GM19035 (cell line): Measurements from ENCODE around the gene TANC2.
A peak's percentile ranks its signal among the peaks of the same experiment; 100 is the strongest.
"Not testable (repeated sequence)": the region's sequence is repeated elsewhere in the genome, so short reads cannot be mapped to it uniquely, and the experiment has no call there.

Source experiments
- ATAC-seq: cut with Tn5 transposase; IDR thresholded peaks from one replicate; pipeline ENCODE4 v1.9.1; 2021; ENCODE audit not compliant: unreplicated experiment

Gene TANC2

GRCh38 chr17:62963296-62963695 is 2.7 kb upstream of the TANC2 start:
- ATAC-seq = no peak

- ATAC-seq = no peak
Observed at GRCh38 chr17:62964506-62964905, 1.5 kb upstream of the TANC2 start.

- ATAC-seq = no peak
Observed at GRCh38 chr17:62965174-62965685, 805 bp upstream of the TANC2 start.

- ATAC-seq = no peak
Observed at GRCh38 chr17:62966426-62967204, 580 bp downstream of the TANC2 start.

GRCh38 chr17:62967205-62967529 is 1.1 kb downstream of the TANC2 start:
- no peak for ATAC-seq

GRCh38 chr17:62968445-62968923 is 2.4 kb downstream of the TANC2 start:
- ATAC-seq = peak; percentile 65

GRCh38 chr17:62970610-62971009 is 4.6 kb downstream of the TANC2 start:
- no peak for ATAC-seq

- ATAC-seq = no peak
Observed at GRCh38 chr17:62971853-62972252, 5.8 kb downstream of the TANC2 start.

GRCh38 chr17:62974788-62975187 is 8.8 kb downstream of the TANC2 start:
- ATAC-seq = no peak

- no peak for ATAC-seq
Observed at GRCh38 chr17:62975206-62975605, 9.2 kb downstream of the TANC2 start.

GRCh38 chr17:62976643-62977231 is 10.7 kb downstream of the TANC2 start:
- not testable (repeated sequence) for ATAC-seq

GRCh38 chr17:62980842-62981241 is 14.8 kb downstream of the TANC2 start:
- ATAC-seq = no peak

GRCh38 chr17:62981933-62982332 is 15.9 kb downstream of the TANC2 start:
- no peak for ATAC-seq

GRCh38 chr17:62984801-62985200 is 18.8 kb downstream of the TANC2 start:
- no peak for ATAC-seq

GRCh38 chr17:62986549-62986948 is 20.5 kb downstream of the TANC2 start:
- ATAC-seq = no peak

GRCh38 chr17:62987136-62987535 is 21.1 kb downstream of the TANC2 start:
- no peak for ATAC-seq

GRCh38 chr17:62989501-62989900 is 23.5 kb downstream of the TANC2 start:
- ATAC-seq = no peak

- no peak for ATAC-seq
Observed at GRCh38 chr17:62994931-62995330, 28.9 kb downstream of the TANC2 start.

GRCh38 chr17:62995377-62995885 is 29.4 kb downstream of the TANC2 start:
- ATAC-seq = no peak

GRCh38 chr17:62996221-62996620 is 30.2 kb downstream of the TANC2 start:
- ATAC-seq = no peak

- no peak for ATAC-seq
Observed at GRCh38 chr17:62998166-62998565, 32.1 kb downstream of the TANC2 start.

GRCh38 chr17:62998665-62999393 is 32.8 kb downstream of the TANC2 start:
- no peak for ATAC-seq
